GM12878 (cell line): ENCODE measurements around the gene ASB8. TPM values are rescaled to one million over a fixed set of nuclear protein-coding genes. Genes with fewer than 3 reads are reported as not detected.

Source experiments
- ATAC-seq: fragments of 200-7000 bp; cut with Tn5 transposase; 3 replicates; pipeline ENCODE4 v1.9.1; 2020; ENCODE audit warnings: mild to moderate bottlenecking, moderate library complexity
- BruUV-seq: library from RNA; stranded (reverse); fragments of 400-500 nt; replicated peaks from 2 replicates; lab custom pipeline; 2021; lab: Mats Ljungman, UMichigan
- CTCF ChIA-PET: fragments of 300-600 bp; sonication (Branson Sonifier 250); formaldehyde crosslinking; extraction: SDS; loops from one replicate; lab custom pipeline; 2021; ENCODE audit warnings: inconsistent platforms; lab: Yijun Ruan, JAX
- POLR2A ChIA-PET: fragments of 350-600 bp; formaldehyde crosslinking; extraction: SDS; loops from one replicate; lab custom pipeline; 2021; ENCODE audit warnings: inconsistent platforms; lab: Charles Lee
- RAD21 ChIA-PET: fragments of 300-600 bp; sonication (Branson Sonifier 250); formaldehyde crosslinking; loops from one replicate; lab custom pipeline; 2023; ENCODE audit warnings: antibody characterized with exemption; ENCODE audit not compliant: unreplicated experiment; lab: Charles Lee
- SMC1A ChIA-PET: fragments of 300-600 bp; sonication (Branson Sonifier 250); formaldehyde crosslinking; loops from one replicate; lab custom pipeline; 2023; ENCODE audit not compliant: unreplicated experiment, uncharacterized antibody; lab: Charles Lee
- DNase-seq: peaks from one replicate; pipeline ENCODE4 v3.0.0-alpha.2; 2011; ENCODE audit warnings: low read depth, low spot score
- FAIRE-seq: peaks from 3 replicates; lab custom pipeline; 2011; peaks lifted over from hg19 to GRCh38; lab: Jason Lieb, UNC
- H2AFZ ChIP-seq: 2 replicates; pipeline ENCODE4 v1.6.0; 2011; ENCODE audit warnings: low read depth, low read length, control low read depth; ENCODE audit not compliant: control insufficient read depth
- H3K27ac ChIP-seq: 2 replicates; pipeline ENCODE4 v1.5.1; 2011; ENCODE audit warnings: control low read depth; ENCODE audit not compliant: control insufficient read depth, insufficient read depth
- H3K27me3 ChIP-seq, 2 experiments: replicated peaks in 1 of 2; 2 replicates each; pipeline versions ENCODE4 v1.6.0 to v1.6.1; 2011; ENCODE audit warnings: low read length in 1 of 2; ENCODE audit not compliant: control insufficient read depth in 2 of 2, insufficient read depth in 2 of 2
- H3K36me3 ChIP-seq, 2 experiments: 2 replicates each; pipeline ENCODE4 v1.5.1; 2011; ENCODE audit warnings: low read length in 1 of 2; ENCODE audit not compliant: control insufficient read depth in 2 of 2, insufficient read depth in 2 of 2
- H3K4me1 ChIP-seq: 2 replicates; pipeline ENCODE4 v1.6.1; 2011; ENCODE audit warnings: mild to moderate bottlenecking, low read length, moderate library complexity, mixed read lengths; ENCODE audit not compliant: control insufficient read depth, insufficient read depth
- H3K4me2 ChIP-seq: 2 replicates; pipeline ENCODE4 v1.6.0; 2011; ENCODE audit warnings: control low read depth; ENCODE audit not compliant: control insufficient read depth, insufficient read depth
- H3K4me3 ChIP-seq: fragments of 200-600 bp; sonication (generic); 2 replicates; pipeline ENCODE4 v1.5.1; 2016
- H3K79me2 ChIP-seq: 2 replicates; pipeline ENCODE4 v1.6.0; 2011; ENCODE audit warnings: low read length; ENCODE audit not compliant: control insufficient read depth, insufficient read depth
- H3K9ac ChIP-seq: 2 replicates; pipeline ENCODE4 v1.8.0; 2011; ENCODE audit warnings: low read length, control low read depth, mixed read lengths; ENCODE audit not compliant: control insufficient read depth, insufficient read depth
- H3K9me3 ChIP-seq: replicated peaks from 3 replicates; pipeline ENCODE4 v1.5.1; 2011; ENCODE audit warnings: mild to moderate bottlenecking, low read length; ENCODE audit not compliant: control insufficient read depth, insufficient read depth
- H4K20me1 ChIP-seq: 2 replicates; pipeline ENCODE4 v1.6.0; 2011; ENCODE audit not compliant: control insufficient read depth, insufficient read depth
- CREB1 ChIP-seq: IDR thresholded peaks from 2 replicates; pipeline ENCODE4 v1.6.1; 2012; ENCODE audit warnings: low read depth, mild to moderate bottlenecking, inconsistent platforms
- CREM ChIP-seq: IDR thresholded peaks from 2 replicates; pipeline ENCODE4 v1.6.1; 2014; ENCODE audit warnings: antibody characterized with exemption, low read depth
- E4F1 ChIP-seq: fragments of 450-650 bp; IDR thresholded peaks from 2 replicates; pipeline ENCODE4 v1.6.1; 2018; ENCODE audit warnings: borderline replicate concordance, mild to moderate bottlenecking; ENCODE audit not compliant: partially characterized antibody
- EGR1 ChIP-seq, 2 experiments: IDR thresholded peaks; 1 replicate in 1 of 2; 2 replicates in 1 of 2; pipeline ENCODE4 v1.6.1; 2011 to 2012; ENCODE audit warnings: low read depth in 2 of 2, low read length in 2 of 2, borderline replicate concordance in 1 of 2, mild to moderate bottlenecking in 1 of 2, moderate library complexity in 1 of 2
- EP300 ChIP-seq, 2 experiments: fragments of 150-350 bp in 1 of 2; IDR thresholded peaks; 2 replicates each; pipeline ENCODE4 v1.6.1; 2011 to 2012; ENCODE audit warnings: low read depth in 2 of 2, low read length in 2 of 2, borderline replicate concordance in 1 of 2, improper control_type of control experiment in 1 of 2, inconsistent platforms in 1 of 2; ENCODE audit not compliant: control insufficient read depth in 1 of 2
- FOXK2 ChIP-seq: fragments of 450-650 bp; IDR thresholded peaks from 2 replicates; pipeline ENCODE4 v1.6.1; 2017; ENCODE audit warnings: mild to moderate bottlenecking, moderate library complexity
- GATAD2B ChIP-seq: fragments of 450-650 bp; conservative IDR thresholded peaks from 2 replicates; pipeline ENCODE4 v1.6.1; 2017; ENCODE audit warnings: low read depth, mild to moderate bottlenecking, moderate library complexity
- IKZF2 ChIP-seq, 2 experiments: fragments of 450-650 bp; IDR thresholded peaks; 2 replicates each; pipeline ENCODE4 v1.6.1; 2017; ENCODE audit warnings: mild to moderate bottlenecking in 2 of 2, moderate library complexity in 2 of 2
- JUNB ChIP-seq: IDR thresholded peaks from 2 replicates; pipeline ENCODE4 v1.6.1; 2016; ENCODE audit warnings: antibody characterized with exemption, mild to moderate bottlenecking
- RFX5 ChIP-seq: IDR thresholded peaks from 2 replicates; pipeline ENCODE4 v1.6.1; 2011; ENCODE audit warnings: low read depth, low read length, improper control_type of control experiment
- SUZ12 ChIP-seq: fragments of 200-600 bp; sonication (generic); IDR thresholded peaks from one replicate; pipeline ENCODE4 v1.6.1; 2018; ENCODE audit warnings: antibody characterized with exemption, mild to moderate bottlenecking; ENCODE audit not compliant: unreplicated experiment
- TARDBP ChIP-seq: IDR thresholded peaks from 2 replicates; pipeline ENCODE4 v1.6.1; 2016; ENCODE audit warnings: borderline replicate concordance
- WGBS: methylation state at CpG from one replicate; pipeline ENCODE4 v1.1.6; 2016; ENCODE audit warnings: low lambda C conversion rate; ENCODE audit not compliant: insufficient replicate concordance, insufficient coverage; ENCODE audit errors: missing lambda C conversion rate; 5-methylcytosine and 5-hydroxymethylcytosine counted together
- in situ Hi-C: fragments of 300-500 bp; cut with MboI; formaldehyde crosslinking; loops from 9 replicates; pipeline ENCODE4 v1.14.3; 2018; ENCODE audit warnings: mixed read lengths
- intact Hi-C: fragments of 100-400 bp; cut with micrococcal nuclease; formaldehyde crosslinking; loops from one replicate; pipeline ENCODE4 v1.14.2; 2022; ENCODE audit not compliant: unreplicated experiment
- polyA plus RNA-seq, 11 experiments: library from polyadenylated mRNA; depleted of rRNA in 4 of 11; unstranded in 6 of 11; stranded (reverse) in 5 of 11; fragments of >200 nt; fragmentation: Nextera tagmentation in 4 of 11; fragmentation: Illumina TruSeq in 1 of 11; extraction: Ambion mirVana in 4 of 11; extraction: Trizol in 1 of 11; gene quantifications; 1 replicate in 1 of 11; 2 replicates in 10 of 11; pipeline versions ENCODE4 v1.2.1 to v1.2.3, GENCODE V29; 2011 to 2016; ENCODE audit warnings: inconsistent platforms in 2 of 11, missing spikeins in 2 of 11, low read depth in 1 of 11
- total RNA-seq, 4 experiments: library from RNA; depleted of rRNA in 3 of 4; stranded (reverse); fragments of >200 nt in 3 of 4; fragmentation: Illumina TruSeq in 1 of 4; extraction: Trizol in 1 of 4; gene quantifications; 2 replicates each; pipeline versions ENCODE4 v1.2.1 to v1.2.3, GENCODE V29; 2013 to 2021

The ASB8 gene
- total and polyA plus RNA-seq, 10 of the 15 experiments (the other 5 are each of a cell fraction or from before 2014, with no cell fraction given) = 23.7 to 48.0 (median 29.1) TPM

DNA sequence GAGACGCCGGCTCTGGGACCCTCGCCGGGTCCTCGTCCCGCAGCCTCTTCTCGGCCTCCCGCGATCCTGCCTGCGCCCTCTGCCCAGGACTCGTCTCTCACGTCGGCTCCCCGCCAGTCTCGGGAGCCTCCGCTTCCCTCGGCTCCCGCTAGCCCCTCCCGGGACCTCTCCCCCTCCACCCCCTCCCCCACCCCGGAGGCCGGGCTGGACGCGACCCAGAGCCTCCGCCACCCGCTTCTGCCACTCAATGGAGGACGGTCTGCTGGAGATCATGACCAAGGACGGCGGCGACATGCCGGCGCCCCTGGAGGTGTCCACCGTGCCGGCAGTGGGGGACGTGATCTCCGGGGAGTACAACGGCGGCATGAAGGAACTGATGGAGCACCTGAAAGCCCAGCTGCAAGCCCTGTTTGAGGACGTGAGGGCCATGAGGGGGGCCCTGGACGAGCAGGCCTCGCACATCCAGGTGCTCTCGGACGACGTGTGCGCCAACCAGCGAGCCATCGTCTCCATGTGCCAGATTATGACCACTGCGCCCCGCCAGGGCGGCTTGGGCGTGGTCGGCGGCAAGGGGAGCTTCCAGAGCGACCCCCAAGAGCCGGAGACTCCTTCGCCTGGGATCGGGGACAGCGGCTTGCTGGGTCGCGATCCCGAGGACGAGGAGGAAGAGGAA, 26.7 kb upstream of the ASB8 start:
- 22% methylated on average over 33 of the region's 61 CpGs for WGBS
- in situ Hi-C loops = no loop called here
- FAIRE-seq (no peak), DNase-seq (no peak), ATAC-seq (no peak)
- H3K27me3 ChIP-seq = peaks cover 9 to 12% of the 10 kb centered on the region in 2 experiments
- RAD21 ChIA-PET = no interaction called here
- TF ChIP-seq SUZ12 = peak; percentile 50
- TF ChIP-seq EGR1 (IDR thresholded peaks at IDR 0.05; ENCODE audit: borderline replicate concordance in 1 of 2, low read depth in 2 of 2, low read length in 2 of 2) = no peak
- intact Hi-C loops = no loop called here
- H4K20me1 ChIP-seq = no peaks in the 10 kb centered on the region
- no peaks in the 10 kb centered on the region; the same call in 2 of the 3 replicates for H3K9me3 ChIP-seq
- H3K4me1 ChIP-seq = peaks cover 5% of the 10 kb centered on the region
- POLR2A ChIA-PET = no interaction called here
- peak overlapping the region; percentile 89 for H3K4me2 ChIP-seq
- no peaks in the 10 kb centered on the region for H3K79me2 ChIP-seq
- H3K27ac ChIP-seq = no peak overlapping the region
- SMC1A ChIA-PET = interaction anchor here (1.3 kb wide), 1 partner anchor 13 kb away, joined by 5 read pairs; no protein-coding TSS in a partner anchor
- H3K36me3 ChIP-seq = no peaks in the 10 kb centered on the region
- CTCF ChIA-PET = interaction anchor here (1.6 kb wide), 1 partner anchor 26 kb away, joined by 5 read pairs; the partner anchor contains the start of gene ASB8
- peak overlapping the region; percentile 70 for H2AFZ ChIP-seq
- H3K9ac ChIP-seq = no peak overlapping the region
- no TSS peak for BruUV-seq
- peak overlapping the region; percentile 83 for H3K4me3 ChIP-seq

DNA sequence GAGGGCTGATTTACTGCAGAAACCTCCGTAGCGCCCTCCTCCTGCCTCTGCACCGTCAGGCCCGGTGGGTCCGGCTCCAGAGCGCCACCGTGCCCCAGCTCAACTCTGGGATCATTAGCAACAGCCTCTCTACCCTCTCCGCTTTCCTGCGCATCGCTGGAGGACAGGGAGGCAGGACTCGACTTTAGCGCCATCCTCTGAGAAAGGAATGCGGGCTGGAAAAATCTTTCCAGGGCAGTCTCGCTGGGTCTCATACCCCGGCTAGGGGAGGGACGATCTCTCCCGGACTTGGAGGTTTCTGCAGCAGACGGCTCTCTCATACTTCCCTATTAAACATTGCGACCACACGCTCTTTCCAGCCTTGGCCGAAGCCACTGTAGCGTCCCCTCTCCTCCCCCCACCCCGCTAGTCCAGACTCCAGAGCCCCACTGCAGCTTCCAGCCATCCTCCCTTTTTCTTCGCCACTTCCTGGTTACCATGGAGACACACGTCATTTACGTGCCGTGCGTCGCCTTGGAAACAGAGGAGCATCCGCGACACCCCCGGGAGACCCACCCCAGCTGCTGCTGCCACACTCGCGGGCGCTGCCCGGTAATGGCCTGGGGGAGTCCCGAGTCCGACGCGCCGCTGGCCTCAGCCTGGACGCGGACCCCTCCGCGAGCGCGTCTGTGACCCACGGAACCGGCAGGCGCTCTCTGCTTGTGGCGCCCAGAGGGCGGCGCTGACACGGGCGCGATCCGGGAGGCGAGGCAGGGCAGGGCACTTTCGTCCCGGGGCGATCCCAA, 26.0 kb upstream of the ASB8 start, which contains the start of gene CCDC184:
Gene CCDC184 (plus strand): TSS at position 554 of the 785 bp plus-strand sequence. CDS start 479 bp downstream, outside the sequence.
- ATAC-seq (peak; percentile 77), FAIRE-seq (no peak), DNase-seq (peak; percentile 24)
- no TSS peak for BruUV-seq
- CTCF ChIA-PET = interaction anchor here (0.6 to 1.6 kb wide), 11 partner anchors 9 to 436 kb away, joined by 3 to 8 read pairs (median 3); partner anchors contain the start of gene ASB8
- POLR2A ChIA-PET = interaction anchor here (0.8 to 0.9 kb wide), 2 partner anchors 14 to 26 kb away, joined by 4 read pairs; partner anchors contain the start of gene ASB8
- Histone ChIP-seq H3K36me3 (no peaks in the 10 kb centered on the region), H3K9ac (no peak within 1 kb of the TSS), H3K4me2 (peak within 1 kb of the TSS; percentile 89), H3K4me1 (peaks cover 5% of the 10 kb centered on the region), H3K79me2 (no peaks in the 10 kb centered on the region), H4K20me1 (no peaks in the 10 kb centered on the region), H3K27ac (no peak within 1 kb of the TSS), H3K9me3 (no peaks in the 10 kb centered on the region; the same call in 2 of the 3 replicates), H3K4me3 (peak within 1 kb of the TSS; percentile 83), H3K27me3 (peaks cover 9 to 12% of the 10 kb centered on the region in 2 experiments), H2AFZ (peak within 1 kb of the TSS; percentile 70)
- under 1% methylated on average over 58 of the region's 61 CpGs for WGBS
- intact Hi-C loops (no loop called here), in situ Hi-C loops (no loop called here)
- SMC1A ChIA-PET = interaction anchor here (0.9 to 1.3 kb wide), 3 partner anchors 14 to 435 kb away, joined by 3 to 5 read pairs (median 4); partner anchors contain the start of gene PFKM
- RAD21 ChIA-PET = no interaction called here
- 0 out of 2 replicates have a peak, but pooled peaks have one; percentile 38 for TF ChIP-seq TARDBP
- TF ChIP-seq RFX5 = 0 out of 2 replicates have a peak, but pooled peaks have one; percentile 69
- peak; percentile 96 for TF ChIP-seq E4F1
- TF ChIP-seq EP300 (IDR thresholded peaks at IDR 0.05; ENCODE audit: borderline replicate concordance in 1 of 2, control insufficient read depth in 1 of 2, low read depth in 2 of 2, low read length in 2 of 2) = 0 out of 4 replicates have a peak, but pooled peaks of 1 of the 2 experiments have one; percentile 13
- no peak for TF ChIP-seq JUNB
- TF ChIP-seq FOXK2 = no peak
- peak; percentile 77 for TF ChIP-seq CREM
- no peak for TF ChIP-seq GATAD2B
- peak; percentile 72 for TF ChIP-seq CREB1
- 0 out of 4 replicates have a peak, but pooled peaks of 1 of the 2 experiments have one; percentile 24 for TF ChIP-seq IKZF2 (IDR thresholded peaks at IDR 0.05)
